ENCODE measurements around the gene PCMTD2.
"Not testable (repeated sequence)": the region's sequence is repeated elsewhere in the genome, so short reads cannot be mapped to it uniquely, and the experiment has no call there.

PCMTD2 gene

GRCh38 chr20:64224351-64225170 lies 31.0 kb upstream of the PCMTD2 start:
- DNase-seq: no peak

DNA sequence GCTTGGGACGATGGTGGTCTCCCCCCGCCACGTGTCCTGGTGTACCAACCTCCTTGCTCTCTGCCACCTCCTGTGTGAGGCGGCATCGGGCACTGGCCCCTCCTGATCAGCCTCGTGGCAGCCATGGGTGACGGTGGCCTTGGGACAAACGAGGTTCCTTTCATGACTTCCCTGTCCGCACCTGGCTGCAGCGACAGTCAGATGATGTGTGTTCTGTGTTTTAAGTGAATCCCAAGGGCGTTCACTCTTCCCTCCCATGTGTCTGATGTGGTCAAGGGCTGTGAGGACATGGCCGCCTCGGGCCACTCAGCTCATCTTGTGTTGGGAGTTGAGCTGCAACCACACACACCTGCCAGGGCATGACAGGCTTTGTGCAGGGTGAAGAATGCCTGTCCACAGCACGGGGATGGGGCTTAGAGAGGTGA lies 30.4 kb upstream of the PCMTD2 start:
- DNase-seq: no peak

DNA sequence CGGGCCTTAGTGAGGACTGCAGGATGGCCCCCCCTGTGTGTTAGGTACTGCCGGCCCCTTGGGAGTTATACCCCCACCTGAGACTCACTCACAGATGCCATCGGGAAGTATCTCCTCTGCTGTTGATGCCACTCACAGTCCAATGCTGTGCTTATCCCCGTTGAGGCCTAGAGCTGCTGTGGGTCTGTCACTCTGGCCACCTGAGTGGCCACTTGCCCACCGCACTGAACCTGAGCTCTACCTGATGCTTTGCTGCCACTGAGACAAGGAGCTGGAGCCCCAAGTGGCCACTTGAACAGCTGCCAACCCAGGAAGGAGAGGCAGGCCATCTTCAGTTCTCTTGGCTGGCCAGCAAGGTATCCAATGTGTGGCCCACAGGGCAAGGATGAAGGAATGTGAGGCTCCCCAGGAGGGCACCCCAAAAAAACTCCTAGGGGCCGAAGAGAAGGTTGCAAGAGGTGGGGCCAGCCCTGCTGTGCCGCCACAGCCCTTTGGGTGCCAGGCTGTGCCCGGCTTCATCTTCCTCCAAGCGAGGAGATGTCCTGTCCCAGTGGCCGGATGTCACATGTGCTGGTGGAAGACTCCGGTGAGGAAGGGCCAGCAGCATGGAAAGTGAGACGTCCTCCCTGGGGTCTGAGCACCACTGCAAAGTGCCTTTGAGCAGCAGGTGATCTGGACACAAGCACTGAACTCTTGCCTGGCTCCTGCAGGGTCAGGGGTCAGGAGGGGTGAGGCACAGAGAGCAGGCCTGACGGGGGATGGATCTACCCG lies 29.5 kb upstream of the PCMTD2 start:
- DNase-seq: no peak

GRCh38 chr20:64226686-64227580 lies 28.6 kb upstream of the PCMTD2 start:
- no peak for DNase-seq

DNA sequence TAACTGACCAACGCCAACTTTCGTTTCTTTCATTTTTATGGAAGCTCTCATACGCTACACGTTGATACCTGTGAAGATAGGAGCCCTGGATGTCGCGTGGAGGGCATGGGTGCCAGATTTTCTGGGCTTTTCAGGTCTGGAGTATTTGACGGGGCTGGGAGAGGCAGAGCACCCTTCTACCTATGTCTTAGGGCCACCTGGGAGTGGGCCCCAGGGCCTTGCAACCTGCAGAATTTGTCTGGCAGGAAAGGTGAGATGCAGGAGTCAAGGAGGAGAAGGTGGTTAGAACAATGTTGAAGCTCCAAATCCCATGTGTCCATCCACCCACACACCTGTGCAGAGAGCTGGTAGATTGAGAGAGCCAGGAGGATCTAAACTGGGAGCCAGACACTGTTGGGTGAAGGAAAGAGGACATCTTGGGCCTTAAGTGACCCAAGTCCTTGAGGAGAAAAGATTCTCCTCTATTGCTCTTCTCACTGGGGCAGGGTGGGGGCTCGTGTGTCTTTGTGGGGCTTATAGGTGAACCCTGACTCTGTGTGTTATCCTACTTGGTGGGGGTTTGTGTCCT lies 27.4 kb upstream of the PCMTD2 start:
- no peak for DNase-seq

- no peak for DNase-seq
These were observed 26.6 kb upstream of the PCMTD2 start for GRCh38 chr20:64228751-64229506.

DNA sequence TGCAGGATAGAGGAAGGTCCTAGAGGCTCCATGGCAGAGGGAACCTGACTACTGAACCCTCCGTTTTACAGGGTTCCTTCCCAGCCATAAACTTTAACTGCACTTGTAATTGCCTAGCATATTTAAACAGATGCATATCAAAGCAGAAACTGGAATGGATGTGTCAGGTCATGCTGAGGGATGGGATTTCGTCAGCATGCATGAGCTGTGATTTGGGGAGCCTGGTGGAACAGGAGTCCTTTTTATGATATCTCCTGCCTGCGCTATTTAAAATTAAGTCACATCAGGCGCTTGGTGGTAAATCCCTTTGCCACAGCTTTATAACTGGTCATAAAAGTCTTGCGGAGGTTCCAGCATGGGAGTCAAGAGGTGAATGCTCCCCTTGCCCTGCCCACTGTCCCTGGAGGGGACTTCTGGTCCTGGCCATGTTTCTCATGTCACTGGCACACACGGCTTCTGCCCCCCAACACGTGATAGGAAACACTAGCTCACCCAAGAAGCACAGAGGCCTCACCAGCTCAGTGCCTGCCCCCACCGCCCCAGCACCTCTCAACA lies 26.0 kb upstream of the PCMTD2 start:
- no peak for DNase-seq

DNA sequence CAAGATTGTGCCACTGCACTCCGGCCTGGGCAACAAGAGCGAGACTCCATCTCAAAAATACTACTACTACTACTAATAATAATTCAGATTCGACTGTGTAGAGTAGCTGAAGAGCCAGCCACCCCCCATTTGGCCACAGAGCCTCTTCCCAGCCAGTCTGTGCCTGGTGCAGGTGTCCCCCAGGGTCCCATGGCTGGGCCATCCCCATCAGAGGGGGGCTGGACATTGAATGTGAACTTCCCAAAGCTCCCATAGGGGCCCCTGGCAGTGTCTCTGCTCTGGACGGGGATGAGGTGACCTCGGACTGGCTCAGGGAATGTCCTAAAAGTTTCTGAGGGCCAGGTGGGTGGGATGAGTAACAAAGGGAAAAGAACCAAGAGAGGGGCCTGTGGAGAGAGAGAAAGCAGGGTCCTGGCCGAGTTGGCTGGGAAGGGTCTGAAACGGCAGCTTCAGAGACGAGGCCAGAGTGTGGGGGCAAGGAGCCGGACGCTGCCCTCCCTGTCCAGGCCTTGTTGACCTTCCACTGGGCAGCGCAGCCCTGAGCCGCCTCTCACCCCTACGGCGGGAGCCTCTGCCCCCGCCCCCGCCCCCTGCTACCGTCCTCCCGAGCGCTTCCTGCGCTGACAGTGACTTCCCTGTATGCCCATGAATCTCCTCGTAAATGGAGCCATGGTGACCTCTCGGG lies 24.9 kb upstream of the PCMTD2 start:
- DNase-seq: no peak

DNA sequence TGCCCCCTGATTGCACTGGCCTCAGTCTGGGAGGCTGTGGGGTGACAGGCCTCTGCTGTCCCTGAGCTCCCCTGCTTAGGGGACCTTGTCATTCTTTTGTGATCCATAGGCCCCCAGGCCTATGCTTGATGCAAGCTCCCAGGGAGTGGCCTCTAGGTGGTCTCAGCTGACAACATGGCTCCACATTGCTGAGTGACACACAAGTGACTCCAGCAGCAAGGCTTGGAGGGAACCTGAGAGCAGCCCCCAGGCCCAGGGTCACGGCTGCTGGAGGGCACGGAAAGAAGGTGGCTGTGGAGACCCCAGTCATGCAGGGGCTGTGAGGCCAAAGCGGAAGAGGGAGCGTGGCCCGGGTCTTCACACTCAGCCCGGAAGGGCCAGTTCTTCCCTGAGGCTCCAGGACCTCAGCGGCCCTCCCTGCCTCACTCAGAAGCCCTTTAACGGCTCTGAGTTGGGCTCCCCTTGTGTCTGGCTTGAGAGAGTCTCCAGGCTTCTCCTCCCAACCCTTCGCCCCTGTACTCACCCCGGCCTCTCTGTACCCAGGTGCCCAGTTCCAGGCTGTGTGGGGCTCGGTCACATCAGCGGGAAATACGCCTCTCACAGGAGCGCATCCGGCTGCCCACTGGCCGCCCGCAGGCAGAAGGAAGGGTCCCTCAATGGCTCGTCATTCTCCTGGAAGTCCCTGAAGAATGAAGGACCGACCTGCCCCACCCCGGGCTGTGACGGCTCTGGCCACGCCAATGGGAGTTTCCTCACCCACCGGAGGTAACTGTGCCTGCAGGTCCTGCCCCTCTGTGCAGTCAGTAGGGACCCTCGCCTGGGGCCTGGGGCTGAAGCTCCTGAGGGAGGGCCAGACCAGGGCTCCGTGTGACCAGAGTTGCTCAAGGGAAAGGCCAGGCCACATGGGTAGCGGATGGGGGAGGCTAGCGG lies 23.7 kb upstream of the PCMTD2 start:
- DNase-seq: no peak

- DNase-seq: peak; percentile 85
These were observed 22.8 kb upstream of the PCMTD2 start for GRCh38 chr20:64232794-64233193.

GRCh38 chr20:64233725-64234124 lies 21.8 kb upstream of the PCMTD2 start:
- no peak for DNase-seq

DNA sequence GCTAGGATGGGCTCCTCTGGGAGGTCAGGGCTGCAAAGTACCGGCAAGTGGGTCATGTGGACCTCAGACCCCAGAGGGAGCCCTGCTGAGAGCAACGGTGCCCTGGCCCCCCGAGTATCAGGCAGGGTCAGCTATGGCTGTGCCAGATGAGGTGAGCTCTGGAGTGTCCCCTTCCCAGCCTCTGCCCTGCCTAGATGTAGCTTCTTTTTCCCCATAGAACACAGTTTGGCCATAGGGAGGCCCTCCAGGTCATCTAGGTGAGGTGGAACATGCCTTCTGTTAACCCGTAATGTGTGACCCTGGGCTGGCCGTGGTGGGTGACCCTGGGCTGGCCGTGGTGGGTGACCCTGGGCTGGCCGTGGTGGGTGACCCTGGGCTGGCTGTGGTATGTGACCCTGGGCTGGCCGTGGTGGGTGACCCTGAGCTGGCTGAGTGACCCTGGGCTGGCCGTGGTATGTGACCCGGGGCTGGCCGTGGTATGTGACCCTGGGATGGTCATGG lies 21.2 kb upstream of the PCMTD2 start:
- no peak for DNase-seq

GRCh38 chr20:64234921-64235565 lies 20.5 kb upstream of the PCMTD2 start:
- DNase-seq: not testable (repeated sequence)

DNA sequence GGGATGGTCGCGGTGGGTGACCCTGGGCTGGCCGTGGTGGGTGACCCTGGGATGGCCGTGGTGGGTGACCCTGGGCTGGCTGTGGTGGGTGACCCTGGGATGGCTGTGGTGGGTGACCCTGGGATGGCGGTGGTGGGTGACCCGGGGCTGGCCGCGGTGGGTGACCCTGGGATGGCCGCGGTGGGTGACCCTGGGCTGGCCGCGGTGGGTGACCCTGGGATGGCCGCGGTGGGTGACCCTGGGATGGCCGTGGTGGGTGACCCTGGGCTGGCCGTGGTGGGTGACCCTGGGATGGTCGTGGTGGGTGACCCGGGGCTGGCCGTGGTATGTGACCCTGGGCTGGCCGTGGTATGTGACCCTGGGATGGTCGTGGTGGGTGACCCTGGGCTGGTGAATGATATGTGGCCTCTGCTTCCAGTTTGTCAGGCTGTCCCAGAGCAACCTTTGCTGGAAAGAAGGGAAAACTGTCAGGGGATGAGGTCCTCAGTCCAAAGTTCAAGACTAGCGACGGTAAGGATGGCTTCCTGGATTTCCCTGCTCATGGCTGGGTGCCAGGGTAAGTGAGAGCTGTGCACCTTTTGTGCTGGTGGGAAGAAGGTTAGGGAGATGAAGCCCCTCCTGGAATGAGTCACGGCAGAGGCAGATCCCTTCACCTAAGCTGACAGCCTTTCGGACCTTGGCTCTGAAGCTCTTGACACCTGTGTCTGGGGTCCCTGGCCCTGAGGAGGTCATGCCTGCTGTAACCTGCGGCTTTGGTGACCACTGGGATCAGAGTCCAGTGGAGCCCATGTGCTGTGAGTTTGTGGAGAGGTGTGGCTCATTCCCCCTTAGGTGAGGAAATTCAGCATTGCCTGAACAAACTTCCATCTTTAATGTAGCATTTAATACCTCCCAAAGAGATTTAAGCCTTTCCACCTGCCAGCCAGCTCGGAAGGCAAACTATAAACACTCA lies 19.1 kb upstream of the PCMTD2 start:
- no peak for DNase-seq

GRCh38 chr20:64237316-64237715 lies 18.2 kb upstream of the PCMTD2 start:
- no peak for DNase-seq

DNA sequence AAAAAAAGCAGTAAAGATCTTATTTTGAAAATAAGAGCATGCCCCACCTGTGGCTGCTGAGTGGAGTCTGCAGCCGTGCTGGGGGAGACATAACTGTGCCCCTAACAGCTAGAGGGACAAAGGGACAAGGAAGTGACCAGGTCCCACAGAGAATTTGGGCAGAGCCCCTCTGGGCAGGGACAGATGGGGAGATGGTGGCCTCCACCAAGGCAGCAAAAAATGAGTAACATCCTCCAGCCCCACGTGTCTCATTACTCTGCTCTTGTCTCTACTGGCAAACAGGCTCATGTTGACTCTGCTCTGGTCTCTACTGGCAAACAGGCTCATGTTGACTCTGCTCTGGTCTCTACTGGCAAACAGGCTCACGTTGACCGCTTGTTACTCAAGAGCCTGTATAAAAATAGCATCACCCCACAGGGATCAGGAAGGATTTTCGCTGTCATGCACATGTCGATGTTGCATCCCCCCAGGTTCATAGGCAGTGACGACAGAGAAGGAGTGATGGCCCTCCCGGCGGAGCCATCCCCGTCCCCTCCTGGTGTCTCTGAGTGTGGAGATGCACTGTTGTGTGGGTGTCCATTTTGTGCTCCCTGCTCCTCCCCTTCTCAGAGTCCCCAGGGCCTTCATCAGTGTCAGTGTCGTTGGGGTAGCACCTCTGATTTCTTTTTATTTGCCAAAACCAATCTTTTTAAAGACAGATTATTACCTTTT lies 17.3 kb upstream of the PCMTD2 start:
- DNase-seq: no peak

DNA sequence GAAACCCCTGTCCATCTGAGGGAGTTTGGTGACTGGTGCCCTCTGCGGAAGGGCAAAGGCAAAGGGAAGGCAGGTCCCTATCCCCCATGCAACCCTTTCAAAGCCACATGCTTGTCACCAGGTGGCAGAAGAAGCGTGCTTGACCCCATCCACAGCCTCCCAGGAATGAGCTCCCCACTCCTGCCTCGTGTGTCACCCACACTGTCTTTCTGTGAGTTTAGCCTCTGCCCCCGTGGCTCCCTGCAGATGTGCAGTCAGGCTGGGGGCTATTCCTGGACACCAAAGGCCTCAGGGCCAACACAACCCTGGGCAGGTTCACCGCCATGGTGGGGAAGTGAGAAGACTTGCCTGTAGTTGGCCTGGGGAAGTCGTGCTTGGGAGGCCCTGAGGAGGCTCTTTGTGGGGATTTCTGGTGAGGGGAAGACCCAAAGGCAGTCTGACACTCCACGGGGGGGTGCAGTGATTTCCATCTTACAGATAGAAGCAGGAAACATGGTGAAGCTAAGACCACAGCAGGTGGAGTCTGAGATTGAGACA lies 16.6 kb upstream of the PCMTD2 start:
- no peak for DNase-seq
